Duodenal mucosa (tissue), 2 donors: ENCODE measurements around the gene EIF4G3.

ENCODE experiments used
- H3K27ac ChIP-seq: one replicate; pipeline ENCODE4 v1.7.0; 2013; ENCODE audit warnings: low read depth, low read length
- H3K27me3 ChIP-seq, 2 donors: one replicate each; pipeline ENCODE4 v1.7.0; 2013; ENCODE audit warnings: low read length in 2 of 2, control low read depth in 1 of 2; ENCODE audit not compliant: insufficient read depth in 2 of 2, control insufficient read depth in 1 of 2
- H3K36me3 ChIP-seq, 2 donors: one replicate each; pipeline ENCODE4 v1.7.0; 2013; ENCODE audit warnings: low read length in 2 of 2, control low read depth in 1 of 2; ENCODE audit not compliant: insufficient read depth in 2 of 2, control insufficient read depth in 1 of 2
- H3K4me1 ChIP-seq, 2 donors: one replicate each; pipeline ENCODE4 v1.7.0; 2013; ENCODE audit warnings: low read length in 2 of 2, control low read depth in 1 of 2; ENCODE audit not compliant: insufficient read depth in 2 of 2, control insufficient read depth in 1 of 2
- H3K4me3 ChIP-seq, 2 donors: one replicate each; pipeline ENCODE4 v1.7.0; 2013; ENCODE audit warnings: low read length in 2 of 2, low read depth in 1 of 2
- H3K9ac ChIP-seq, 2 donors: one replicate each; pipeline ENCODE4 v1.7.0; 2013; ENCODE audit warnings: low read length in 2 of 2, low read depth in 1 of 2
- H3K9me3 ChIP-seq, 2 donors: one replicate each; pipeline ENCODE4 v1.7.0; 2013; ENCODE audit warnings: low read length in 2 of 2, control low read depth in 1 of 2; ENCODE audit not compliant: control insufficient read depth in 1 of 2

Gene EIF4G3

DNA sequence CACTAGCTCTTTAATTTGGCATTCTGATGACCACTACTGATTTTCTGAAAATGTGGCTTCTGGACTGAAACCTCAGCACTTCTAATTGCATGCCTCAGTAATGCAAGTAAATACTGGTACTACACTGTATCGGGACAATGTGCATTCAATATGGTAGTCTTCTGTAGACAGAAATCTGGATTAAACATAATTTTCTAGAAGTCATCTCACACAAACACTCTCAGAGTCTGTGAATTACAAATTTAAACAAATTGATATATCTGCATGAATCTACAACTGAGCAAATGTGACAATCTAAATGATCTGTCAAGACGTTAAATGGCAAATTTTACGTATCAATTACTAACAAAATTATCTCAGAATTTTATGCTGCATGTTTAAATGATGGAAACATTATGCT lies 413.3 kb downstream of the EIF4G3 start:
- no peaks in the 10 kb centered on the region for H3K27me3 ChIP-seq
- H3K36me3 ChIP-seq: peaks cover 27 to 93% of the 10 kb centered on the region in 2 donors
- H3K4me1 ChIP-seq: no peaks in the 10 kb centered on the region
- H3K27ac ChIP-seq: no peak overlapping the region
- no peaks in the 10 kb centered on the region for H3K9me3 ChIP-seq
- no peak overlapping the region for H3K9ac ChIP-seq
- H3K4me3 ChIP-seq: no peak overlapping the region

DNA sequence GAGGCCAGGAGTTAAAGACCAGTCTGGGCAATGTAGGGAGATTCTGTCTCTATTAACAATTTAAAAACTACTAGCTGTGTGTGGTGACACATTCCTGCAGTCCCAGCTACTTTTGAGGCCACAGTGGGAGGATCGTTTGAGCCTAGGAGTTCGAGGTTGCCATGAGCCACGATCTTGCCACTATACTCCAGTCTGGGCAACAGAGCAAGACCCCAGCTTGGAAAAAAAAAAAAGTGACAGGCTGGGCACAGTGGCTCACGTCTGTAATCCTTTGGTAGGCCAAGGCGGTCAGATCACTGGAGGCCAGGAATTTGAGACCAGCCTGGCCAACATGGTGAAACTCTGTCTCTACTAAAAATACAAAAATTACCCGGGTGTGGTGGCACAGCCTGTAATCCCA lies 416.4 kb downstream of the EIF4G3 start:
- no peaks in the 10 kb centered on the region for H3K4me1 ChIP-seq
- peaks cover 26 to 87% of the 10 kb centered on the region in 2 donors for H3K36me3 ChIP-seq
- no peak overlapping the region for H3K9ac ChIP-seq
- H3K9me3 ChIP-seq: no peaks in the 10 kb centered on the region
- H3K4me3 ChIP-seq: no peak overlapping the region
- no peak overlapping the region for H3K27ac ChIP-seq
- no peaks in the 10 kb centered on the region for H3K27me3 ChIP-seq
